K562 (cell line): ENCODE measurements around the gene USHBP1. TPM values are rescaled to one million over a fixed set of nuclear protein-coding genes. Genes with fewer than 3 reads are reported as not detected.

ENCODE experiments used
- CHD2 ChIP-seq: IDR thresholded peaks from 2 replicates; pipeline ENCODE4 v1.6.1; 2011; ENCODE audit warnings: low read depth, low read length
- FOXK2 ChIP-seq, 2 experiments: fragments of 450-650 bp; IDR thresholded peaks in 1 of 2; conservative IDR thresholded peaks in 1 of 2; 2 replicates each; pipeline ENCODE4 v1.6.1; 2016; ENCODE audit warnings: low read depth in 2 of 2, mild to moderate bottlenecking in 1 of 2
- HMGN3 ChIP-seq: IDR thresholded peaks from 2 replicates; pipeline ENCODE4 v1.6.1; 2011; ENCODE audit warnings: borderline replicate concordance, low read depth, mild to moderate bottlenecking, mixed read lengths, low read length; ENCODE audit not compliant: insufficient read length; ENCODE audit errors: extremely low read depth
- HNRNPL ChIP-seq: fragments of 200-400 bp; formaldehyde crosslinking; IDR thresholded peaks from 2 replicates; pipeline ENCODE4 v1.6.1; 2017; ENCODE audit warnings: low read depth, mild to moderate bottlenecking, low read length
- KAT7 ChIP-seq: sonication (generic); formaldehyde crosslinking; IDR thresholded peaks from 2 replicates; pipeline ENCODE4 v1.8.0; 2022; ENCODE audit warnings: missing genetic modification reagents, mild to moderate bottlenecking, borderline replicate concordance
- NCOR1 ChIP-seq: fragments of 450-650 bp; IDR thresholded peaks from 2 replicates; pipeline ENCODE4 v1.6.1; 2016; ENCODE audit warnings: mild to moderate bottlenecking, moderate library complexity
- NRF1 ChIP-seq, 2 experiments: fragments of 450-650 bp; IDR thresholded peaks in 1 of 2; conservative IDR thresholded peaks in 1 of 2; 2 replicates each; pipeline ENCODE4 v1.6.1; 2014; ENCODE audit warnings: mild to moderate bottlenecking in 2 of 2
- RBM22 ChIP-seq: fragments of 200-400 bp; formaldehyde crosslinking; IDR thresholded peaks from 2 replicates; pipeline ENCODE4 v1.6.1; 2018; ENCODE audit warnings: low read length, low read depth; ENCODE audit not compliant: poor library complexity, severe bottlenecking
- REST ChIP-seq, 2 experiments: fragments of 450-650 bp; formaldehyde crosslinking in 1 of 2; IDR thresholded peaks; 2 replicates each; pipeline versions ENCODE4 v1.4.0 to v1.6.1; 2014 to 2020; ENCODE audit warnings: mild to moderate bottlenecking in 2 of 2, borderline replicate concordance in 1 of 2, low read depth in 1 of 2
- SPI1 ChIP-seq: IDR thresholded peaks from 2 replicates; pipeline ENCODE4 v1.6.1; 2011; ENCODE audit warnings: low read depth, low read length, control low read depth, borderline replicate concordance
- TBL1XR1 ChIP-seq, 2 experiments: IDR thresholded peaks; 2 replicates each; pipeline ENCODE4 v1.6.1; 2012; ENCODE audit warnings: improper control_type of control experiment in 2 of 2, low read length in 2 of 2, mild to moderate bottlenecking in 1 of 2
- THAP12 ChIP-seq: fragments of 250-450 bp; sonication (Bioruptor Pico); IDR thresholded peaks from 2 replicates; pipeline ENCODE4 v1.9.0; 2021; ENCODE audit warnings: mild to moderate bottlenecking, inconsistent platforms
- USF1 ChIP-seq: sonication (generic); formaldehyde crosslinking; IDR thresholded peaks from 2 replicates; pipeline ENCODE4 v1.9.0; 2022; ENCODE audit warnings: mild to moderate bottlenecking, missing genetic modification reagents
- ZNF445 ChIP-seq: fragments of 250-450 bp; sonication (Bioruptor Pico); IDR thresholded peaks from 2 replicates; pipeline ENCODE4 v1.4.0; 2020; ENCODE audit warnings: low read depth, mild to moderate bottlenecking, moderate library complexity
- polyA plus RNA-seq, 8 experiments: library from polyadenylated mRNA; depleted of rRNA in 4 of 8; stranded (reverse) in 5 of 8; unstranded in 3 of 8; fragments of >200 nt; fragmentation: Nextera tagmentation in 2 of 8; fragmentation: Illumina TruSeq in 1 of 8; extraction: Ambion mirVana in 2 of 8; extraction: Trizol in 1 of 8; gene quantifications; 2 replicates each; pipeline versions ENCODE4 v1.2.1 to v1.2.3, GENCODE V29; 2011 to 2014; ENCODE audit warnings: inconsistent platforms in 1 of 8, missing spikeins in 1 of 8
- total RNA-seq, 7 experiments: library from RNA; depleted of rRNA in 6 of 7; stranded (reverse); fragments of >200 nt in 6 of 7; fragmentation: Illumina TruSeq in 2 of 7; extraction: Trizol in 2 of 7; gene quantifications; 2 replicates each; pipeline versions ENCODE4 v1.2.1 to v1.2.3, GENCODE V29; 2011 to 2021; ENCODE audit warnings: low replicate concordance in 1 of 7

Gene USHBP1
- total and polyA plus RNA-seq, 9 of the 15 experiments (the other 6 are each of a cell fraction or from before 2014, with no cell fraction given): 0.03 to 0.10 (median 0.05) TPM; not detected in 5

GRCh38 chr19:17226002-17226933, 38.3 kb downstream of the USHBP1 start, which contains the start of gene OCEL1 (continued):
- peak; percentile 66 for TF ChIP-seq REST (IDR thresholded peaks at IDR 0.05; ENCODE audit: borderline replicate concordance)
- TF ChIP-seq REST (CRISPR knock-in tag; IDR thresholded peaks at IDR 0.05; ENCODE audit: low read depth): no peak; the same call in 1 of the 2 replicates
- peak; percentile 48; the same call in 1 of the 2 replicates for TF ChIP-seq NCOR1
- TF ChIP-seq USF1 (CRISPR knock-in tag): peak; percentile 57; the same call in 1 of the 2 replicates
- no peak for TF ChIP-seq SPI1
- TF ChIP-seq NRF1 (conservative IDR thresholded peaks at IDR 0.05 in 1 of 2, IDR thresholded peaks at IDR 0.05 in 1 of 2): peak; percentile 95 to 96
- TF ChIP-seq THAP12: 0 out of 2 replicates have a peak, but pooled peaks have one; percentile 44
- no peak for TF ChIP-seq TBL1XR1 (IDR thresholded peaks at IDR 0.05; ENCODE audit: low read length in 2 of 2)
- TF ChIP-seq KAT7 (CRISPR knock-in tag): peak; percentile 77; the same call in 1 of the 2 replicates
- TF ChIP-seq HNRNPL: peak; percentile 81
- TF ChIP-seq CHD2: peak; percentile 87
- peak in 1 of 2 experiments; percentile 18; a peak in 1 of 4 replicates for TF ChIP-seq FOXK2 (conservative IDR thresholded peaks at IDR 0.05 in 1 of 2, IDR thresholded peaks at IDR 0.05 in 1 of 2; ENCODE audit: low read depth in 2 of 2)
- peak; percentile 60 for TF ChIP-seq RBM22
- peak; percentile 88 for TF ChIP-seq HMGN3
- no peak for TF ChIP-seq ZNF445 (CRISPR knock-in tag)
